ENCODE measurements around the gene ABCG2. TPM values are rescaled to one million over a fixed set of nuclear protein-coding genes. Genes with fewer than 3 reads are reported as not detected.
"Not testable (repeated sequence)": the region's sequence is repeated elsewhere in the genome, so short reads cannot be mapped to it uniquely, and the experiment has no call there.

Gene ABCG2
- total and polyA plus RNA-seq, 2 of the 4 experiments (the other 2 are of a cell fraction): 0.50 to 1.1 TPM

DNA sequence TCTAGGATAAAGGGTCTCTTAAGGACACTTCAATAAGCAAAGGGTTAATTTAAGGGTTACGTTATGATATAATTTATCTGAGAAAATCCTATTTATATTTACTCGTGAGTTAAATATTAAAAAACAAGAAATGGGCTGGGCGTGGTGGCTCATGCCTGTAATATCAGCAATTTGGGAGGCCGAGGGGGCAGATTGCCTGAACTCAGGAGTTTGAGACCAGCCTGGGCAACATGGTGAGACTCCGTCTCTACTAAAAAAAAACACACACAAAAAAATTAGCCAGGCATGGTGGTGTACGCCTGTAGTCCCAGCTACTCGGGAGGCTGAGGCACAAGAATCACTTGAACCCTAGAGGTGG is 50.4 kb downstream of the ABCG2 start:
- H4K20me1 ChIP-seq (ENCODE audit: insufficient read depth, low read length); H4K8ac ChIP-seq (ENCODE audit: low read depth in 2 of 2, low read length in 2 of 2); H3K4me3 ChIP-seq (ENCODE audit: insufficient read depth, low read depth, low read length); dilution Hi-C loops (cut with HindIII; ENCODE audit: low sequenced_read_pairs, unreplicated experiment); H3K4me2 ChIP-seq (ENCODE audit: low read depth, low read length); H3K9me3 ChIP-seq (ENCODE audit: control insufficient read depth, insufficient read depth, low read length); BruUV-seq (replicated peaks); H3K79me1 ChIP-seq (ENCODE audit: low read depth in 1 of 2, low read length in 2 of 2); DNase-seq; H3K18ac ChIP-seq (ENCODE audit: low read depth, low read length); H3K9ac ChIP-seq (ENCODE audit: low read depth, low read length); in situ Hi-C loops (cut with MboI; ENCODE audit: low sequenced_read_pairs); H2AK5ac ChIP-seq (ENCODE audit: low read depth, low read length); H2BK5ac ChIP-seq (ENCODE audit: low read depth, low read length, poor library complexity, severe bottlenecking); H3K4ac ChIP-seq (ENCODE audit: low read depth, low read length); H4K5ac ChIP-seq (ENCODE audit: low read depth, low read length); POLR2A ChIA-PET (ENCODE audit: unreplicated experiment); H3K56ac ChIP-seq (ENCODE audit: extremely low read depth, insufficient read depth, low read length); intact Hi-C loops (cut with micrococcal nuclease); H3K36me3 ChIP-seq (ENCODE audit: control insufficient read depth, insufficient read depth, low read length); H2BK20ac ChIP-seq (ENCODE audit: low read depth, low read length); H3K27ac ChIP-seq (ENCODE audit: insufficient read depth, low read length); ATAC-seq (ENCODE audit: low read depth); H3K23ac ChIP-seq (ENCODE audit: low read depth, low read length); H2AFZ ChIP-seq (replicated peaks; ENCODE audit: low read length, poor library complexity); H4K91ac ChIP-seq (ENCODE audit: insufficient read depth, low read depth, low read length); H3K9me1 ChIP-seq (ENCODE audit: insufficient read depth, low read length); H2AK9ac ChIP-seq (replicated peaks; ENCODE audit: low read depth, low read length, poor library complexity); H3K27me3 ChIP-seq (ENCODE audit: control insufficient read depth, insufficient read depth, low read length); H2BK120ac ChIP-seq (ENCODE audit: low read depth, low read length); CTCF ChIA-PET; H3K14ac ChIP-seq (replicated peaks; ENCODE audit: low read depth, low read length): not testable (repeated sequence)
- H2BK15ac ChIP-seq (ENCODE audit: low read depth, low read length): 0 out of 3 replicates have a peak overlapping the region, but pooled peaks have one; percentile 25
- H3K4me1 ChIP-seq (ENCODE audit: control insufficient read depth, insufficient read depth, low read length): peaks cover 11% of the 10 kb centered on the region
- WGBS, 2 experiments (ENCODE audit: extremely low coverage in 2 of 2, insufficient read length in 1 of 2): no CpG with 5 or more reads among the region's 7 CpGs

Data from IMR-90 (cell line).